Heart right ventricle (tissue), 16 donors: ENCODE measurements around the gene TSPAN18. TPM values are rescaled to one million over a fixed set of nuclear protein-coding genes. Genes with fewer than 3 reads are reported as not detected.

Experiments
- ATAC-seq, 8 donors: fragments of 200-7000 bp; cut with Tn5 transposase; one replicate each; pipeline ENCODE4 v1.9.1; 2020; ENCODE audit warnings: mild to moderate bottlenecking in 8 of 8, moderate library complexity in 8 of 8, moderate number of reproducible peaks in 1 of 8
- DNase-seq, 2 donors: peaks; one replicate each; pipeline ENCODE4 v3.0.0-alpha.2; 2020
- H3K27ac ChIP-seq, 10 donors: fragments of 200-600 bp; sonication (generic) in 2 of 10; one replicate each; pipeline versions ENCODE4 v1.5.0 to v1.8.0; 2020 to 2022; ENCODE audit warnings: mild to moderate bottlenecking in 3 of 10
- H3K27me3 ChIP-seq, 7 donors: fragments of 200-600 bp; one replicate each; pipeline ENCODE4 v1.8.0; 2021 to 2022; ENCODE audit warnings: mild to moderate bottlenecking in 2 of 7
- H3K36me3 ChIP-seq, 9 donors: fragments of 200-600 bp; sonication (generic) in 1 of 9; one replicate each; pipeline versions ENCODE4 v1.5.0 to v1.8.0; 2020 to 2022; ENCODE audit warnings: mild to moderate bottlenecking in 2 of 9
- H3K4me1 ChIP-seq, 9 donors: fragments of 200-600 bp; sonication (generic) in 1 of 9; one replicate each; pipeline versions ENCODE4 v1.5.0 to v1.8.0; 2020 to 2022; ENCODE audit warnings: mild to moderate bottlenecking in 4 of 9
- H3K4me3 ChIP-seq, 10 donors: fragments of 200-600 bp; sonication (generic) in 2 of 10; one replicate each; pipeline versions ENCODE4 v1.5.0 to v1.8.0; 2020 to 2022; ENCODE audit warnings: mild to moderate bottlenecking in 7 of 10, moderate library complexity in 2 of 10
- H3K9me3 ChIP-seq, 11 donors: fragments of 200-600 bp in 10 of 11; sonication (generic) in 2 of 11; one replicate each; pipeline versions ENCODE4 v1.5.0 to v1.8.0; 2013 to 2022; ENCODE audit warnings: mild to moderate bottlenecking in 2 of 11, control low read depth in 1 of 11, moderate library complexity in 1 of 11
- CTCF ChIP-seq, 9 donors: fragments of 200-600 bp; sonication (generic) in 2 of 9; IDR thresholded peaks; one replicate each; pipeline versions ENCODE4 v1.5.0 to v1.8.0; 2021 to 2022; ENCODE audit warnings: antibody characterized with exemption in 9 of 9, mild to moderate bottlenecking in 5 of 9, moderate library complexity in 1 of 9
- WGBS, 2 donors: extraction: QIAGEN DNeasy Blood & Tissue Kit; methylation state at CpG; one replicate each; pipeline ENCODE4 v1.1.7; 2013; ENCODE audit warnings: inconsistent platforms in 1 of 2; 5-methylcytosine and 5-hydroxymethylcytosine counted together
- intact Hi-C, 10 donors: fragments of 100-400 bp; cut with DNase I; formaldehyde crosslinking; loops; one replicate each; pipeline versions ENCODE4 v1.11.1 to v1.14.2; 2022
- long read RNA-seq, 3 donors: library from polyadenylated mRNA; unstranded; transcript quantifications; one replicate each; pipeline ENCODE4 v2.0.0, GENCODE V29; 2020 to 2021
- polyA plus RNA-seq, 2 donors: library from polyadenylated mRNA; stranded (reverse); fragments of 200-250 nt; gene quantifications; one replicate each; pipeline ENCODE4 v1.2.3, GENCODE V29; 2013
- total RNA-seq, 10 donors: library from RNA; stranded (reverse); fragmentation: NEBNext Ultra II Directional in 3 of 10; extraction: Animal tissue kit (Norgen Biotek cat#: 25700) in 3 of 10; gene quantifications; one replicate each; pipeline versions ENCODE4 v1.2.1 to v1.2.4, GENCODE V29; 2021 to 2023
- donor health status: Arrhythmogenic right ventricular cardiomyopathy.
- donor health status: ischemic (EF 13 %, LVEDD 7.1; RV severe dilation, severe dysfunction).
- donor health status: healthy with polysubstance abuse.
- donor health status: DM: no; HTN: yes; CAD: no.
- donor health status: DM: no; HTN: no; CAD: no.
- donor health status: ischemic (EF 25% LVEDD 6.9; RV normal size, moderate dysfunction).
- donor health status: ischemic (EF 25% LVEDD 5.7; RV mildly dilated, moderate dysfunction).
- donor health status: healthy.
- donor health status: DM: yes; HTN: yes; CAD: no.
- donor health status: Ischemic cardiomyopathy.
- donor health status: ischemic (EF 35%, LVEDD 5.7; RV mildly dilated, moderate dysfunction).
- donor health status: nonischemic (EF 11% LVEDD 7.7; RV severe dilation, severe dysfunction).
- donor health status: DM: yes; HTN: yes; CAD: no.
- donor health status: PGD.
- donor health status: ischemic (EF 29% LVEDD 5.4; RV normal size, mild dysfunction).
- donor health status: nonischemic (EF 23%, LVEDD 6.1; RV moderate dilation, normal function).

The TSPAN18 gene, protein sequence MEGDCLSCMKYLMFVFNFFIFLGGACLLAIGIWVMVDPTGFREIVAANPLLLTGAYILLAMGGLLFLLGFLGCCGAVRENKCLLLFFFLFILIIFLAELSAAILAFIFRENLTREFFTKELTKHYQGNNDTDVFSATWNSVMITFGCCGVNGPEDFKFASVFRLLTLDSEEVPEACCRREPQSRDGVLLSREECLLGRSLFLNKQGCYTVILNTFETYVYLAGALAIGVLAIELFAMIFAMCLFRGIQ
- total RNA-seq: 100 to 1,000 TPM in 4 of 10 donors, 10 to 100 TPM in 6; 74.2 to 140 (median 95.2) TPM
- polyA plus RNA-seq: 10 to 100 TPM; 37.7 to 42.6 TPM
- long read RNA-seq, donor 1, transcript TSPAN18-207 (10 exons, 3,316 nt): major isoform, 5 of 35 reads
- long read RNA-seq, donor 1, partial matches to known transcripts: 22 of 35 reads
- long read RNA-seq, donor 1, other reads (novel, unspliced or antisense): 6 of 35 reads
- long read RNA-seq, donor 2, partial matches to known transcripts: 7 of 36 reads
- long read RNA-seq, donor 2, other reads (novel, unspliced or antisense): 26 of 36 reads
- long read RNA-seq, donor 3, partial matches to known transcripts: 52 of 61 reads
- long read RNA-seq, donor 3, other reads (novel, unspliced or antisense): 7 of 61 reads

DNA sequence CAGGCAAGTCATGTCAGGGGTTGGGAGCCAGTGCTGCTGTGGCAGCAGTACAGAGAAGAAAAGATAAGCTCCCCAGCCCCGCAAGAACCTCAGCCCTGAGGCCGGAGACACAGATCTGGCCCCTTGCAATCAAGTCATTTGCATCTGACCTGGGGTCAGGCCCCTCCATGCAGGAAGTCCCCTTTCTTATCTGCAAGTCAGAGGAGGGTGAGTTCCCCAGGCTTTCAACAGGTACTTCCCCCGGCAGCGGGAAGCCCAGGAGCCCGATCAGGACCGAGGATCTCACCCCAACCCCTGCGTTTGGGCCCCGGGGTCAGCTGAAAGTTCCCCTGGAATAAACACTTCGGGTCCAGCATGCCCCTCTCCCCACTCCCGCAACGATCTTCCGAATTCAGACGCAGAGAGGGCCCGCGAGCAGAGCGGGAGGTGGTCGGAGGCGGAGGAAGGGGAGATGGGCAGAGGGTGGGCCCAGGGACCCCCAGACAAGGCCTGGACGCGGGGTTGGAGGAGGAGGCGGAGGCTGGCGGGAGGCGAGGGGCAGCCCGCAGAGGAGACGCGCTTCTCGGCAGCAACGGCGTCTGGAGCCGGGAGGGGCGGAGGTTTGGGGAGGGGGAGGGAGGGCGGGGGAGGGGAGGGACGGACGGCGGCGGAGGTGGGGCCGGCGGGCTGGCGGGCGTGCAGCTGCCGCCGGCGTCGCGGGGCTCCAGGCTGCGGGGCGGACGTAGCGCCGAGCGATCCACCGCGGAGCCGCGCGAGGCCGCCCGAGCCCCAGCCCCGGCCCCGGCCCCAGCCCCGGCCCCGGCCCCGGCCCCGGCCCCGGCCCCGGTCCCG, at the start of gene TSPAN18:
TSPAN18 (plus strand) TSS at position 680 of the 831 bp plus-strand sequence. CDS start 179,455 bp downstream, outside the sequence.
- peaks cover 0 to 35% (median 0%) of the 10 kb centered on the region in 7 donors for H3K27me3 ChIP-seq
- no peaks in the 10 kb centered on the region for H3K9me3 ChIP-seq
- H3K27ac ChIP-seq: peak within 1 kb of the TSS; percentile 85 to 95 (median 92)
- intact Hi-C loops: loop anchor here (2.0 to 10.0 kb wide), 18 partner anchors 36 to 381 kb away; partner anchors contain the start of gene CD82 (in 1 of the 10)
- TF ChIP-seq CTCF (IDR thresholded peaks at IDR 0.05): no peak
- 3 to 17% methylated on average over 19 to 60 of the region's 67 CpGs for WGBS, 2 donors
- peaks cover 13 to 57% (median 51%) of the 10 kb centered on the region in 9 donors for H3K4me1 ChIP-seq
- no peaks in the 10 kb centered on the region for H3K36me3 ChIP-seq
- peak within 1 kb of the TSS; percentile 39 to 98 (median 84) for H3K4me3 ChIP-seq
- peak; percentile 32 to 53 for DNase-seq
- peak in 5 of 8 donors; percentile 12 to 26 (median 19) for ATAC-seq

GRCh38 chr11:44680982-44681597, 45.7 kb upstream of the TSPAN18 start:
- H3K27ac ChIP-seq: peak overlapping the region in 1 of 10 donors; percentile 34
- no peaks in the 10 kb centered on the region for H3K36me3 ChIP-seq
- no peak for TF ChIP-seq CTCF (IDR thresholded peaks at IDR 0.05)
- no peaks in the 10 kb centered on the region for H3K9me3 ChIP-seq
- no peak overlapping the region for H3K4me3 ChIP-seq
- H3K27me3 ChIP-seq: no peaks in the 10 kb centered on the region
- intact Hi-C loops: no loop called here
- DNase-seq (no peak), ATAC-seq (peak in 1 of 8 donors; percentile 42)
- 77 to 86% methylated on average over 9 of the region's 9 CpGs for WGBS, 2 donors
- peaks cover 0 to 13% (median 0%) of the 10 kb centered on the region in 9 donors for H3K4me1 ChIP-seq

GRCh38 chr11:44681698-44682097, 45.1 kb upstream of the TSPAN18 start:
- H3K4me3 ChIP-seq: no peak overlapping the region
- ATAC-seq (no peak), DNase-seq (no peak)
- H3K27me3 ChIP-seq: no peaks in the 10 kb centered on the region
- H3K27ac ChIP-seq: peak overlapping the region in 1 of 10 donors; percentile 34
- peaks cover 0 to 13% (median 0%) of the 10 kb centered on the region in 9 donors for H3K4me1 ChIP-seq
- WGBS, 2 donors: 94 to 95% methylated on average over 2 of the region's 2 CpGs
- no peaks in the 10 kb centered on the region for H3K9me3 ChIP-seq
- intact Hi-C loops: no loop called here
- H3K36me3 ChIP-seq: no peaks in the 10 kb centered on the region
- TF ChIP-seq CTCF (IDR thresholded peaks at IDR 0.05): no peak
